ENCODE measurements around the gene CDH13. TPM values are rescaled to one million over a fixed set of nuclear protein-coding genes. Genes with fewer than 3 reads are reported as not detected.

Gene CDH13
- total and polyA plus RNA-seq, 10 of the 15 experiments (the other 5 are each of a cell fraction or from before 2014, with no cell fraction given), result under 0.01 to 0.05 TPM; not detected in 8

DNA sequence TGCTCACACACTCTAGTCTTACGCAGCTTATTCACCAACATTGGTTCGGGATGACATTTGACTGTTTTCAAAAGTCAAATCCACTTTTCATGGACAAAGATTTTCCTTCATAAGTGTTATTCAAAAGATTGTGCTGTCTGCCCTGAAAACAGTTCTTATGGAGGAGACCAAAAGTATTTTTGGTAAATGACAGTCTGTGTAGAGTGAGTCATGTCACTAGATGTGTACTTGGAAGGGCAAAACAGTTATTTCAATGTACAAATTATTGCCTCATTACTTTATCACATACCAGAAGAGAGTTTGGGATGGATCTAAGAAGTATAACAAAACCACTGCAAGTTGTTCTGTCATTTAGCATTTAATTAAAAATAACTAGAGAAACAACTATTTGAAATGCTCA, 265.6 kb downstream of the CDH13 start:
- no peak for DNase-seq (ENCODE audit: low read depth, low spot score)
- Histone ChIP-seq H2AFZ (ENCODE audit: control insufficient read depth, low read depth, low read length) (no peak overlapping the region), H3K36me3 (ENCODE audit: control insufficient read depth in 2 of 2, insufficient read depth in 2 of 2, low read length in 1 of 2) (no peaks in the 10 kb centered on the region), H3K79me2 (ENCODE audit: control insufficient read depth, insufficient read depth, low read length) (no peaks in the 10 kb centered on the region), H3K4me3 (no peak overlapping the region), H3K9me3 (replicated peaks; ENCODE audit: control insufficient read depth, insufficient read depth, low read length) (no peaks in the 10 kb centered on the region), H3K27me3 (replicated peaks in 1 of 2; ENCODE audit: control insufficient read depth in 2 of 2, insufficient read depth in 2 of 2, low read length in 1 of 2) (no peaks in the 10 kb centered on the region; a peak in 1 of 4 replicates), H3K27ac (ENCODE audit: control insufficient read depth, insufficient read depth) (no peak overlapping the region), H3K4me1 (ENCODE audit: control insufficient read depth, insufficient read depth, low read length) (no peaks in the 10 kb centered on the region), H4K20me1 (ENCODE audit: control insufficient read depth, insufficient read depth) (no peaks in the 10 kb centered on the region), H3K4me2 (ENCODE audit: control insufficient read depth, insufficient read depth) (no peak overlapping the region), H3K9ac (ENCODE audit: control insufficient read depth, insufficient read depth, low read length) (no peak overlapping the region)
- ChIA-PET POLR2A (no interaction called here), CTCF (no interaction called here), RAD21 (ENCODE audit: unreplicated experiment) (no interaction called here), SMC1A (ENCODE audit: uncharacterized antibody, unreplicated experiment) (no interaction called here)
- ATAC-seq, result no peak
- FAIRE-seq, result no peak
- 20% methylated on average over 2 of the region's 2 CpGs for WGBS (ENCODE audit: insufficient coverage, insufficient replicate concordance, low lambda C conversion rate, missing lambda C conversion rate)
- in situ Hi-C loops (cut with MboI), result no loop called here
- TF ChIP-seq ZNF24 (IDR thresholded peaks at IDR 0.05), result no peak
- TF ChIP-seq HDAC6 (IDR thresholded peaks at IDR 0.05; ENCODE audit: unreplicated experiment), result no peak
- no peak for TF ChIP-seq NFYB (IDR thresholded peaks at IDR 0.05; ENCODE audit: insufficient read depth, low read depth, low read length)
- TF ChIP-seq BHLHE40 (IDR thresholded peaks at IDR 0.05; ENCODE audit: borderline replicate concordance in 1 of 2, low read depth in 2 of 2, low read length in 1 of 2), result no peak
- no peak for TF ChIP-seq CBFB (IDR thresholded peaks at IDR 0.05; ENCODE audit: low read depth)
- no peak for TF ChIP-seq MEF2B (IDR thresholded peaks at IDR 0.05; ENCODE audit: partially characterized antibody, poor library complexity, severe bottlenecking)
- no peak for TF ChIP-seq CEBPB (IDR thresholded peaks at IDR 0.05; ENCODE audit: borderline replicate concordance in 1 of 2, low read depth in 2 of 2, low read length in 2 of 2)
- TF ChIP-seq EGR1 (IDR thresholded peaks at IDR 0.05; ENCODE audit: borderline replicate concordance in 1 of 2, low read depth in 2 of 2, low read length in 2 of 2), result no peak
- intact Hi-C loops (cut with micrococcal nuclease; ENCODE audit: unreplicated experiment), result no loop called here
- BruUV-seq (replicated peaks), result no TSS peak

- no peaks in the 10 kb centered on the region for H3K79me2 ChIP-seq (ENCODE audit: control insufficient read depth, insufficient read depth, low read length)
- in situ Hi-C loops (cut with MboI), result no loop called here
- no TSS peak for BruUV-seq (replicated peaks)
- H3K36me3 ChIP-seq (ENCODE audit: control insufficient read depth in 2 of 2, insufficient read depth in 2 of 2, low read length in 1 of 2), result no peaks in the 10 kb centered on the region
- no peaks in the 10 kb centered on the region for H3K9me3 ChIP-seq (replicated peaks; ENCODE audit: control insufficient read depth, insufficient read depth, low read length)
- CTCF ChIA-PET, result no interaction called here
- ATAC-seq, result no peak
- RAD21 ChIA-PET (ENCODE audit: unreplicated experiment), result no interaction called here
- no peak overlapping the region for H3K9ac ChIP-seq (ENCODE audit: control insufficient read depth, insufficient read depth, low read length)
- no peaks in the 10 kb centered on the region for H3K4me1 ChIP-seq (ENCODE audit: control insufficient read depth, insufficient read depth, low read length)
- no peak overlapping the region for H2AFZ ChIP-seq (ENCODE audit: control insufficient read depth, low read depth, low read length)
- intact Hi-C loops (cut with micrococcal nuclease; ENCODE audit: unreplicated experiment), result no loop called here
- H3K4me2 ChIP-seq (ENCODE audit: control insufficient read depth, insufficient read depth), result no peak overlapping the region
- no peak for TF ChIP-seq POLR2AphosphoS2 (IDR thresholded peaks at IDR 0.05; ENCODE audit: low read depth, low read length)
- no peak for TF ChIP-seq DPF2 (IDR thresholded peaks at IDR 0.05)
- no peak for TF ChIP-seq YY1 (IDR thresholded peaks at IDR 0.05; ENCODE audit: low read depth, low read length)
- TF ChIP-seq ZNF217 (IDR thresholded peaks at IDR 0.05), result no peak
- no peak for TF ChIP-seq ZSCAN29 (IDR thresholded peaks at IDR 0.05)
- POLR2A ChIA-PET, result no interaction called here
- no peak for FAIRE-seq
- SMC1A ChIA-PET (ENCODE audit: uncharacterized antibody, unreplicated experiment), result no interaction called here
- no peak for DNase-seq (ENCODE audit: low read depth, low spot score)
- no peaks in the 10 kb centered on the region for H4K20me1 ChIP-seq (ENCODE audit: control insufficient read depth, insufficient read depth)
- no peak overlapping the region for H3K4me3 ChIP-seq
- no peak overlapping the region for H3K27ac ChIP-seq (ENCODE audit: control insufficient read depth, insufficient read depth)
- H3K27me3 ChIP-seq (replicated peaks in 1 of 2; ENCODE audit: control insufficient read depth in 2 of 2, insufficient read depth in 2 of 2, low read length in 1 of 2), result no peaks in the 10 kb centered on the region
- 11% methylated on average over 4 of the region's 4 CpGs for WGBS (ENCODE audit: insufficient coverage, insufficient replicate concordance, low lambda C conversion rate, missing lambda C conversion rate)
Observed at GRCh38 chr16:82895843-82896242, 269.1 kb downstream of the CDH13 start.
